Heart left ventricle (tissue), 16 donors: ENCODE measurements around the gene SLC39A3. TPM values are rescaled to one million over a fixed set of nuclear protein-coding genes. Genes with fewer than 3 reads are reported as not detected.

ENCODE experiments used
- ATAC-seq, 4 donors: fragments of 200-7000 bp; cut with Tn5 transposase; one replicate each; pipeline ENCODE4 v1.9.1; 2020 to 2022; ENCODE audit warnings: moderate library complexity in 4 of 4, mild to moderate bottlenecking in 3 of 4, moderate number of reproducible peaks in 1 of 4
- DNase-seq, 5 donors: peaks; one replicate each; pipeline ENCODE4 v3.0.0-alpha.2; 2020
- H3K27ac ChIP-seq, 12 donors: fragments of 200-600 bp; sonication (generic) in 4 of 12; one replicate each; pipeline versions ENCODE4 v1.5.0 to v1.8.0; 2016 to 2022; ENCODE audit warnings: mild to moderate bottlenecking in 2 of 12
- H3K27me3 ChIP-seq, 9 donors: fragments of 200-600 bp; sonication (generic) in 2 of 9; one replicate each; pipeline versions ENCODE4 v1.5.1 to v1.8.0; 2016 to 2022; ENCODE audit warnings: mild to moderate bottlenecking in 3 of 9
- H3K36me3 ChIP-seq, 9 donors: fragments of 200-600 bp; sonication (generic) in 2 of 9; one replicate each; pipeline versions ENCODE4 v1.5.0 to v1.8.0; 2018 to 2022; ENCODE audit warnings: mild to moderate bottlenecking in 2 of 9
- H3K4me1 ChIP-seq, 12 donors: fragments of 200-600 bp; sonication (generic) in 4 of 12; one replicate each; pipeline versions ENCODE4 v1.5.0 to v1.8.0; 2016 to 2022; ENCODE audit warnings: mild to moderate bottlenecking in 3 of 12
- H3K4me3 ChIP-seq, 12 donors: fragments of 200-600 bp; sonication (generic) in 4 of 12; one replicate each; pipeline versions ENCODE4 v1.5.0 to v1.8.0; 2017 to 2022; ENCODE audit warnings: mild to moderate bottlenecking in 9 of 12, moderate library complexity in 4 of 12
- H3K9me3 ChIP-seq, 12 donors: fragments of 200-600 bp; sonication (generic) in 4 of 12; one replicate each; pipeline versions ENCODE4 v1.5.0 to v1.8.0; 2016 to 2022; ENCODE audit warnings: mild to moderate bottlenecking in 1 of 12
- POLR2A ChIP-seq, 2 donors: fragments of 450-650 bp; IDR thresholded peaks; one replicate each; pipeline ENCODE4 v1.6.1; 2017; ENCODE audit warnings: antibody characterized with exemption in 2 of 2, mild to moderate bottlenecking in 2 of 2, moderate library complexity in 2 of 2
- WGBS, 4 donors: extraction: QIAGEN DNeasy Blood & Tissue Kit in 2 of 4; methylation state at CpG; one replicate each; pipeline versions ENCODE4 v1.1.5 to v1.1.7; 2013 to 2018; 5-methylcytosine and 5-hydroxymethylcytosine counted together
- intact Hi-C, 10 donors: fragments of 100-400 bp; cut with DNase I; formaldehyde crosslinking; loops; one replicate each; pipeline versions ENCODE4 v1.11.1 to v1.14.2; 2022
- polyA plus RNA-seq, 2 donors: library from polyadenylated mRNA; stranded (reverse); fragments of 200-250 nt; gene quantifications; one replicate each; pipeline ENCODE4 v1.2.3, GENCODE V29; 2013
- total RNA-seq, 9 donors: library from RNA; depleted of rRNA in 2 of 9; stranded (reverse); fragments of >200 nt in 2 of 9; fragmentation: NEBNext Ultra II Directional in 3 of 9; extraction: Animal tissue kit (Norgen Biotek cat#: 25700) in 3 of 9; gene quantifications; one replicate each; pipeline versions ENCODE4 v1.1.0 to v1.2.4, GENCODE V29; 2016 to 2023
- TF ChIP-seq, protein P1 (sequence below), 12 donors: fragments of 200-600 bp; sonication (generic) in 4 of 12; IDR thresholded peaks; one replicate each; pipeline versions ENCODE4 v1.5.0 to v1.8.0; 2018 to 2022; ENCODE audit warnings: antibody characterized with exemption in 12 of 12, mild to moderate bottlenecking in 5 of 12
- donor health status: ischemic (EF 13 %, LVEDD 7.1; RV severe dilation, severe dysfunction).
- donor health status: healthy with polysubstance abuse.
- donor health status: DM: no; HTN: yes; CAD: no.
- donor health status: DM: no; HTN: no; CAD: no.
- donor health status: ischemic (EF 25% LVEDD 6.9; RV normal size, moderate dysfunction).
- donor health status: ischemic (EF 25% LVEDD 5.7; RV mildly dilated, moderate dysfunction).
- donor health status: healthy.
- donor health status: DM: yes; HTN: yes; CAD: no.
- donor health status: ischemic (EF 35%, LVEDD 5.7; RV mildly dilated, moderate dysfunction).
- donor health status: nonischemic (EF 11% LVEDD 7.7; RV severe dilation, severe dysfunction).
- donor health status: DM: yes; HTN: yes; CAD: no.
- donor health status: PGD.
- donor health status: ischemic (EF 29% LVEDD 5.4; RV normal size, mild dysfunction).
- donor health status: nonischemic (EF 23%, LVEDD 6.1; RV moderate dilation, normal function).

SLC39A3 gene
- total and polyA plus RNA-seq, 11 donors = 16.4 to 63.7 (median 30.9) TPM

DNA sequence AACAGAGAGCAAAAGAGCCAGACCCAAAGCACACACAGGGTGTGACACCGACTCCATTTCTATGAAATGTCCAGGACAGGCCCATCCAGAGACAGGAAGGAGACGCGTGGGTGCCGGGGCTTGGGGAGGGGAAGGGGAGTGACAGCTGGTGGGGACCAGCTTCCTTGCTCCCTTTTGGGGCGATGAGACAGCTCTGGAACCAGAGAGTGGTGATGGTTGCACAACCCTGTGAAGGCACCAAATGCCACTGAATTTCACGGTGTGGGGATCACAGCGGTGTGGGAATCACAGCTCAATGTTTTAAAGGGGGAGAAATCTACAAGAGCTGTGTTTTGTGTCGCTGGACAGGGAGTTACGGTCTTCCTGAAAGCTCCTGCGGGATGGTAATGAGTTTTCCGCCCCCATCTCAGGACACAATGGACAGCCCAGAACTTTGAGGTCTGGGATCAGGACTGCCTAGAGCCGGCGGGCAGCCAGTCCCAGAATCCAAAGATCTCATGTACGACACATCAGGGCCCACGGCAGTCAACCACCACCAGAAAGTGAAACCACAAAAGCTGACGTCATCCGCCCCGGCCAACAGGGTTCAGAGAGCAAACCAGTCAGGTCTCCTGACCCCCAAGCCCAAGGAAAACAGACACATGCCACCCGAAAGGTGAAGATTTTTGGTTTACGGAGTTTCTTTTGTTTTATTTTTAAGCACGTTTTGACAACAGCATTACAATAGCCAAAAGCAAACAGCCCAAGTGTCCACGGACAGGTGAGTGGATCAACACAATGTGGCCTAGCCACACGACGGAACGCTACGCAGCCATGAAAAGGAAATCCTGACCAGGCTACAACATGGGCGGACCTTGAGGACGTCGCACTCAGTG is 36.0 kb upstream of the SLC39A3 start:
- H3K9me3 ChIP-seq = no peaks in the 10 kb centered on the region
- H3K4me3 ChIP-seq = peak overlapping the region in 11 of 12 donors; percentile 5 to 53 (median 41)
- ATAC-seq (peak; percentile 31 to 82 (median 51)), DNase-seq (peak in 4 of 5 donors; percentile 81 to 88 (median 82))
- peaks cover 0 to 18% (median 0%) of the 10 kb centered on the region in 9 donors for H3K36me3 ChIP-seq
- no peaks in the 10 kb centered on the region for H3K27me3 ChIP-seq
- intact Hi-C loops = no loop called here
- 54 to 60% (median 56%) methylated on average over 29 of the region's 29 CpGs for WGBS, 4 donors
- H3K4me1 ChIP-seq = peaks cover 12 to 83% (median 62%) of the 10 kb centered on the region in 12 donors
- H3K27ac ChIP-seq = peak overlapping the region; percentile 67 to 94 (median 90)
- no peak for TF ChIP-seq POLR2A (IDR thresholded peaks at IDR 0.05)
- TF ChIP-seq, protein P1, sequence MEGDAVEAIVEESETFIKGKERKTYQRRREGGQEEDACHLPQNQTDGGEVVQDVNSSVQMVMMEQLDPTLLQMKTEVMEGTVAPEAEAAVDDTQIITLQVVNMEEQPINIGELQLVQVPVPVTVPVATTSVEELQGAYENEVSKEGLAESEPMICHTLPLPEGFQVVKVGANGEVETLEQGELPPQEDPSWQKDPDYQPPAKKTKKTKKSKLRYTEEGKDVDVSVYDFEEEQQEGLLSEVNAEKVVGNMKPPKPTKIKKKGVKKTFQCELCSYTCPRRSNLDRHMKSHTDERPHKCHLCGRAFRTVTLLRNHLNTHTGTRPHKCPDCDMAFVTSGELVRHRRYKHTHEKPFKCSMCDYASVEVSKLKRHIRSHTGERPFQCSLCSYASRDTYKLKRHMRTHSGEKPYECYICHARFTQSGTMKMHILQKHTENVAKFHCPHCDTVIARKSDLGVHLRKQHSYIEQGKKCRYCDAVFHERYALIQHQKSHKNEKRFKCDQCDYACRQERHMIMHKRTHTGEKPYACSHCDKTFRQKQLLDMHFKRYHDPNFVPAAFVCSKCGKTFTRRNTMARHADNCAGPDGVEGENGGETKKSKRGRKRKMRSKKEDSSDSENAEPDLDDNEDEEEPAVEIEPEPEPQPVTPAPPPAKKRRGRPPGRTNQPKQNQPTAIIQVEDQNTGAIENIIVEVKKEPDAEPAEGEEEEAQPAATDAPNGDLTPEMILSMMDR (IDR thresholded peaks at IDR 0.05) = no peak

DNA sequence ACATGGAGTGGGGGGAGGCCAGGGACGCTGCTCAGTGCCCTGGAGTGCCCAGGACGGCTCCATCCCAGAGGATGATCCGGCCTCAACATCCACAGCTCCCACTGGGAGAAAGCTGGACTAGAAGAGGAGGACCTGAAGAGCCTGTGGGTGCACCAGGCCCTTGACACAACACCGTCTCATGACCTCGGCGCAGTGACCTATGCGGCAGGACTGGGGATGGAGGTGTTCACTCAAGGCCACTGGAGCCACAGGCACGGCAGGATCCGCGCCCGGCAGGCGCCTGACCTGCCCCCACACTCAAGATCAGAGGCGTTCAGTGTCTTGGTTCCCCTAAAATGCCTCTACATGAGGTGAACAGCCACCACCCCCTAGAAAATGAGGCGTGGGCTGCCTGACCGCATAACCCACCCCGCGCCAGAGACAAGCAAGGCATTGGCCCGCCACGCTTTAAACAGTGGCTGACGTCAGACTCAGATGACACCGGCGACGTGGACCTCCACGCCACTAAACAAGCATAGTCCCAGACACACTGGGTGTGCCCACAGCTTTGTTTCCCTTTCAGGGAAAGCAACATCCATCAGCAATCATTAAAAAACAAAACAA is 35.2 kb upstream of the SLC39A3 start:
- H3K4me3 ChIP-seq = peak overlapping the region in 11 of 12 donors; percentile 5 to 53 (median 41)
- H3K27me3 ChIP-seq = no peaks in the 10 kb centered on the region
- H3K9me3 ChIP-seq = no peaks in the 10 kb centered on the region
- DNase-seq (no peak), ATAC-seq (peak in 3 of 4 donors; percentile 2 to 5 (median 4))
- H3K36me3 ChIP-seq = peaks cover 0 to 18% (median 0%) of the 10 kb centered on the region in 9 donors
- TF ChIP-seq POLR2A (IDR thresholded peaks at IDR 0.05) = no peak
- TF ChIP-seq, protein P1 (IDR thresholded peaks at IDR 0.05) = no peak
- 41 to 69% (median 61%) methylated on average over 16 to 24 of the region's 24 CpGs for WGBS, 4 donors
- peaks cover 12 to 83% (median 64%) of the 10 kb centered on the region in 12 donors for H3K4me1 ChIP-seq
- H3K27ac ChIP-seq = peak overlapping the region; percentile 67 to 94 (median 90)
- intact Hi-C loops = no loop called here

DNA sequence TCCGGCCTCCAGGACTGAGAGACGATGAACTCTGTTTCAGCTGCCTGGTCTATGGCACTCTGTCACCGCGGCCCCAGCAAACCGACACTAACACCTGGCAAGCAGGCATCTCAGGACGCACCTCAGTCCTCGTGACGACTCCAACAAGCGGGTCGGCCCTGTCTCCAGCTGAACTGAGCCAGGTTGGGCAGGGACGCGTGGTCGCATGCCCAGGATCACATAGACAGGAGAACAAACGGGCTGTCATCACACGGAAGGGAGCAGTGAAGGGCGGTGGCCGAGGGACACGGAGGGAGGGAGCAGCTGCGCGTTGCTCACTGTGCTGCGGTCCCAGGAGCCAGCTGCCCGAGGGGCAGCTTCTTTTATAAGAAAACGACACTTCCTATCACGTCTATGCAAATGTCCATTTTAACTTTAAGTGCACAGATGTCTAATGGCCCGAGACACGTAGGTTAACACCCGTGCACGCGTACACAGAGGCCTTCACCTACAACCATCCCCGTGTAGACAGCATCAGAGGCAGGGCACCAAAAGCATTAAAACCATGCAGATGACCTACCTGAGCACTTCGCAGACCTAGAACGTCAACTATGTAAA is 34.4 kb upstream of the SLC39A3 start:
- Histone ChIP-seq H3K27me3 (no peaks in the 10 kb centered on the region), H3K36me3 (peaks cover 0 to 10% (median 0%) of the 10 kb centered on the region in 9 donors), H3K27ac (peak overlapping the region; percentile 25 to 94 (median 90)), H3K9me3 (no peaks in the 10 kb centered on the region), H3K4me1 (peaks cover 12 to 82% (median 62%) of the 10 kb centered on the region in 12 donors), H3K4me3 (no peak overlapping the region)
- 54 to 78% (median 62%) methylated on average over 25 to 32 of the region's 32 CpGs for WGBS, 4 donors
- peak in 3 of 4 donors; percentile 28 to 45 (median 38) for ATAC-seq
- no peak for TF ChIP-seq POLR2A (IDR thresholded peaks at IDR 0.05)
- TF ChIP-seq, protein P1 (IDR thresholded peaks at IDR 0.05) = no peak
- DNase-seq = peak in 3 of 5 donors; percentile 49 to 80 (median 72)
- intact Hi-C loops = no loop called here
